Endothelial cell of hepatic sinusoid (primary cell): ENCODE data around the gene KRTAP5-6.

Source experiments
- in situ Hi-C: cut with HindIII; loops from 2 replicates; pipeline ENCODE4 v1.10.0; 2017; ENCODE audit warnings: low sequenced_read_pairs

The KRTAP5-6 gene

GRCh38 chr11:1701091-1701807 is 4.3 kb downstream of the KRTAP5-6 start:
- in situ Hi-C loops, result loop anchor here (25.0 kb wide), 1 partner anchor 111 kb away; no protein-coding TSS in a partner anchor

GRCh38 chr11:1702506-1702905 is 5.5 kb downstream of the KRTAP5-6 start:
- in situ Hi-C loops, result loop anchor here (25.0 kb wide), 1 partner anchor 110 kb away; no protein-coding TSS in a partner anchor

- in situ Hi-C loops, result loop anchor here (25.0 kb wide), 1 partner anchor 109 kb away; no protein-coding TSS in a partner anchor
Measured at GRCh38 chr11:1703146-1703545, 6.2 kb downstream of the KRTAP5-6 start.

GRCh38 chr11:1705126-1706052 is 8.4 kb downstream of the KRTAP5-6 start:
- in situ Hi-C loops, result loop anchor here (25.0 kb wide), 1 partner anchor 107 kb away; no protein-coding TSS in a partner anchor

GRCh38 chr11:1706634-1707400 is 9.8 kb downstream of the KRTAP5-6 start:
- in situ Hi-C loops, result loop anchor here (25.0 kb wide), 1 partner anchor 105 kb away; no protein-coding TSS in a partner anchor

- in situ Hi-C loops, result loop anchor here (25.0 kb wide), 1 partner anchor 105 kb away; no protein-coding TSS in a partner anchor
Measured at GRCh38 chr11:1707751-1708150, 10.8 kb downstream of the KRTAP5-6 start.

GRCh38 chr11:1708716-1709115 is 11.7 kb downstream of the KRTAP5-6 start:
- in situ Hi-C loops, result loop anchor here (25.0 kb wide), 1 partner anchor 104 kb away; no protein-coding TSS in a partner anchor

GRCh38 chr11:1714908-1715885 is 18.2 kb downstream of the KRTAP5-6 start:
- in situ Hi-C loops, result loop anchor here (25.0 kb wide), 1 partner anchor 97 kb away; no protein-coding TSS in a partner anchor

GRCh38 chr11:1717745-1718144 is 20.8 kb downstream of the KRTAP5-6 start:
- in situ Hi-C loops, result loop anchor here (25.0 kb wide), 1 partner anchor 95 kb away; no protein-coding TSS in a partner anchor

- in situ Hi-C loops, result loop anchor here (25.0 kb wide), 1 partner anchor 94 kb away; no protein-coding TSS in a partner anchor
Measured at GRCh38 chr11:1718326-1718725, 21.3 kb downstream of the KRTAP5-6 start.

GRCh38 chr11:1719781-1720180 is 22.8 kb downstream of the KRTAP5-6 start:
- in situ Hi-C loops, result loop anchor here (25.0 kb wide), 1 partner anchor 93 kb away; no protein-coding TSS in a partner anchor

GRCh38 chr11:1727096-1727690 is 30.2 kb downstream of the KRTAP5-6 start:
- in situ Hi-C loops, result no loop called here

- in situ Hi-C loops, result no loop called here
Measured at GRCh38 chr11:1727861-1728260, 30.9 kb downstream of the KRTAP5-6 start.

- in situ Hi-C loops, result no loop called here
Measured at GRCh38 chr11:1728301-1728700, 31.3 kb downstream of the KRTAP5-6 start.

GRCh38 chr11:1728931-1729691 is 32.1 kb downstream of the KRTAP5-6 start:
- in situ Hi-C loops, result no loop called here

- in situ Hi-C loops, result no loop called here
Measured at GRCh38 chr11:1729692-1730011, 32.7 kb downstream of the KRTAP5-6 start.

GRCh38 chr11:1730059-1730629 is 33.1 kb downstream of the KRTAP5-6 start:
- in situ Hi-C loops, result no loop called here
